ENCODE results near the gene AFDN. TPM values are rescaled to one million over a fixed set of nuclear protein-coding genes. Genes with fewer than 3 reads are reported as not detected.

Gene AFDN
- total RNA-seq, 1 donor from 2014 or later = 112 TPM

DNA sequence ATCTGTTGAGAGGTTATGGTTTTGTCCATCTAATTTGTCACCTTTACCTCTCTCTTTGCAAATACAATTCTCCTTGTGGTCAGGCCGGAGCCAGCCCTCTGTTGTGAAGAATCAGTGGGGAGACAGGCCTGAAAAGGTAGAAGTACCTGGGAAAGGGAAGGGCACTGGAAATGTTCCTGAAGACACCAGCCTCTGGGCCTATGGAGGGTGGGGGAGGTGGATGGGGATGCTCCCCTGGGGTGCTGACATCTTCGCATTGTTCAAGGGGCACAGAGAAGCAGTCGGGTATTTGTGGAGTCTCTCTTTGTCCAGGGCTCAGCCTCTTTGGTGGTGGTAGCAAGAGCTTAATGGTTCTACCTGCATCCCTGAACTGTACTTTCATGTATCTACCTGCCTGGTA lies 24.4 kb upstream of the AFDN start:
- no peak for DNase-seq (ENCODE audit: low read depth)
- Histone ChIP-seq H3K27me3 (ENCODE audit: control insufficient read depth, insufficient read depth, low read length) (peaks cover 2% of the 10 kb centered on the region), H3K36me3 (ENCODE audit: control insufficient read depth, insufficient read depth, low read length) (no peaks in the 10 kb centered on the region), H3K4me3 (ENCODE audit: low read depth, low read length) (no peak overlapping the region)
- TF ChIP-seq, protein P1, sequence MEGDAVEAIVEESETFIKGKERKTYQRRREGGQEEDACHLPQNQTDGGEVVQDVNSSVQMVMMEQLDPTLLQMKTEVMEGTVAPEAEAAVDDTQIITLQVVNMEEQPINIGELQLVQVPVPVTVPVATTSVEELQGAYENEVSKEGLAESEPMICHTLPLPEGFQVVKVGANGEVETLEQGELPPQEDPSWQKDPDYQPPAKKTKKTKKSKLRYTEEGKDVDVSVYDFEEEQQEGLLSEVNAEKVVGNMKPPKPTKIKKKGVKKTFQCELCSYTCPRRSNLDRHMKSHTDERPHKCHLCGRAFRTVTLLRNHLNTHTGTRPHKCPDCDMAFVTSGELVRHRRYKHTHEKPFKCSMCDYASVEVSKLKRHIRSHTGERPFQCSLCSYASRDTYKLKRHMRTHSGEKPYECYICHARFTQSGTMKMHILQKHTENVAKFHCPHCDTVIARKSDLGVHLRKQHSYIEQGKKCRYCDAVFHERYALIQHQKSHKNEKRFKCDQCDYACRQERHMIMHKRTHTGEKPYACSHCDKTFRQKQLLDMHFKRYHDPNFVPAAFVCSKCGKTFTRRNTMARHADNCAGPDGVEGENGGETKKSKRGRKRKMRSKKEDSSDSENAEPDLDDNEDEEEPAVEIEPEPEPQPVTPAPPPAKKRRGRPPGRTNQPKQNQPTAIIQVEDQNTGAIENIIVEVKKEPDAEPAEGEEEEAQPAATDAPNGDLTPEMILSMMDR (IDR thresholded peaks at IDR 0.05; ENCODE audit: insufficient read depth, low read length, poor library complexity, severe bottlenecking) = no peak

DNA sequence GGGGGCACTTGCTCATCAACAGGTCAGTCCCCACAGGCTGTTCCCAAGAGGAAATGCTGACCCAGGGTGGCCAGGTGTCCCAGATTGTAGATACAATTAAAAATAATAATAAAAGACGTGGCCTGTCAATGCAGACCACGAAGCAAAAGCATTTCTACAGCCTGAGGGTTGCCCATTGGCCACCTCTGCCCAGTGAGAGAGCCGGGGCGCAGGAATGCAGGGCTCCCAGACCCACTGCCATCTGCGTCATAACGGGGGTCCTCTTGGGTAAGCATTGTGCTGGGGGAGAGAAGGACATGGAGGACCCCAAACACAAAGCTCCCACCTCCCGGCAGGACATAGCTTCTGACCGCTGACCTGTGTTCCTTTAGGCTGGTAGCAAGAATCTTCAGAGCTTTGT lies 22.9 kb upstream of the AFDN start:
- no peaks in the 10 kb centered on the region for H3K27me3 ChIP-seq (ENCODE audit: control insufficient read depth, insufficient read depth, low read length)
- no peak for DNase-seq (ENCODE audit: low read depth)
- TF ChIP-seq, protein P1 (IDR thresholded peaks at IDR 0.05; ENCODE audit: insufficient read depth, low read length, poor library complexity, severe bottlenecking) = no peak
- no peaks in the 10 kb centered on the region for H3K36me3 ChIP-seq (ENCODE audit: control insufficient read depth, insufficient read depth, low read length)
- no peak overlapping the region for H3K4me3 ChIP-seq (ENCODE audit: low read depth, low read length)

DNA sequence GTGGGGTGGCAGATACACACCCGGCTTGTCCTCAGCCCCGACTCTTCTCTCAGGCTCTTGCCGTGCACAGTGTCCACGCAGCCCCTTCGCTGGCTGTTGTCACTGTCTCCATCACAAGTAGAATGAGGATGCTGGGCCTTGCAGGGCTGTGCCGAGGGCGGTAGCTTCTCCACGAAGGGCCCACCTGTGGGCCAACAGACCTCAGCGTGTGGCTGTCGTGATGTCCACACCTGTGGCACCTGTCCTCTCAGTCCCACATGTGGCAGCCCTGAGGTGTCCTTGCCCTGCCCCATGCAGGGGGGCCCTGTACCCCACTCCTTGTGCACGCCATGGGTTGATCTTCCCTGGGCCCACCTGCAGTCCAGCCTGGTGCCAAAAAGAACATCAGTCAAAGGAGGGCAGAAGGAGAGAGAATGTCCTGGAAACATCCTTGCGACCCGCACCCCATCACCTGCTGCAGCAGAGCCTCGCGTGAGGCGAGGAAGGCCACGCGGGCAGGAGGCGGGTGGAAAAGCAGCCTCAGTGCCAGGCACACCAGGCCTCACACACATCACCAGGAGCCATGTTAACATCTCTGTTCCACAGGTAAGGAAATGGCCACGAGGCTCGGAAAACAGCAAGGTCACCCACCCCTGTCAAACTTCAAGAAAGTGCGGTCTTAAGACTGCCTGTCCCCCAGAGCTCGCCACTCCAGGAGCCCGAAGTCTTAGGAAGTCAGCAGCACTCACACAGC lies 22.3 kb upstream of the AFDN start:
- Histone ChIP-seq H3K27me3 (ENCODE audit: control insufficient read depth, insufficient read depth, low read length) (no peaks in the 10 kb centered on the region), H3K36me3 (ENCODE audit: control insufficient read depth, insufficient read depth, low read length) (no peaks in the 10 kb centered on the region), H3K4me3 (ENCODE audit: low read depth, low read length) (no peak overlapping the region)
- TF ChIP-seq, protein P1 (IDR thresholded peaks at IDR 0.05; ENCODE audit: insufficient read depth, low read length, poor library complexity, severe bottlenecking) = no peak
- no peak for DNase-seq (ENCODE audit: low read depth)

DNA sequence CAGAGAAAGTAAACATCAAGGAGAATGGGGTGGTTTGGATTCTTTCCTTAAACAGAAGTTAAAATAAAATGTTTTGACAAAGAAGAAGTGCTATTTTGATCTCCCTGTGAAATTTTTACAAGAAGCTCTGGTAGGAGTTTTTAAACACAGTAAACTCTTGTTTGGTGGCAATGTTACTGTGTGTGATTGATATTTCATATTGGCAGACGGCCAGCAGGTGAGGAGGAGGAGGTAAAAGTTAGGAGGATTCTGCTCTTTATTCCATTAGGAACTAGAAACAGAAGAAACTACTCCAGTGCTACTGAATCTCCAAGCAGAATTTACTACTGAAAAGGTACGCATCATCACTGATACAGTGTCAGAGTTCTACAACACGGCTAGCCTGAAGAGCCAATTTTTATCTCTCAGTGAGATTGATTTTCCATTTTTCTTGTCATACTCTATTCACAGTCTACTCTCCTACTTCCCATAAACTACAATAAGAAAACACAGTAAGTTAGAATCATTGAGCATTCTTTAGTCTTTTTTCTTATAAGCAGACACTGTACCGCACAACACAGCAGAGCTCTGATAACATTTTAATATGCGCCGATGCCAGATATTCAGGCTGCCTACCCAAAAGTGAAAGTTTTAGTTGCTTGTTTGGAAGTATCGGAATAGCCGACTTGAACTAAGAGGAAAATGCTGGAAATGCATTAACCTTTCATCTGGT lies 21.2 kb upstream of the AFDN start:
- TF ChIP-seq, protein P1 (IDR thresholded peaks at IDR 0.05; ENCODE audit: insufficient read depth, low read length, poor library complexity, severe bottlenecking) = no peak
- DNase-seq (ENCODE audit: low read depth) = no peak
- Histone ChIP-seq H3K36me3 (ENCODE audit: control insufficient read depth, insufficient read depth, low read length) (no peaks in the 10 kb centered on the region), H3K27me3 (ENCODE audit: control insufficient read depth, insufficient read depth, low read length) (no peaks in the 10 kb centered on the region), H3K4me3 (ENCODE audit: low read depth, low read length) (no peak overlapping the region)

DNA sequence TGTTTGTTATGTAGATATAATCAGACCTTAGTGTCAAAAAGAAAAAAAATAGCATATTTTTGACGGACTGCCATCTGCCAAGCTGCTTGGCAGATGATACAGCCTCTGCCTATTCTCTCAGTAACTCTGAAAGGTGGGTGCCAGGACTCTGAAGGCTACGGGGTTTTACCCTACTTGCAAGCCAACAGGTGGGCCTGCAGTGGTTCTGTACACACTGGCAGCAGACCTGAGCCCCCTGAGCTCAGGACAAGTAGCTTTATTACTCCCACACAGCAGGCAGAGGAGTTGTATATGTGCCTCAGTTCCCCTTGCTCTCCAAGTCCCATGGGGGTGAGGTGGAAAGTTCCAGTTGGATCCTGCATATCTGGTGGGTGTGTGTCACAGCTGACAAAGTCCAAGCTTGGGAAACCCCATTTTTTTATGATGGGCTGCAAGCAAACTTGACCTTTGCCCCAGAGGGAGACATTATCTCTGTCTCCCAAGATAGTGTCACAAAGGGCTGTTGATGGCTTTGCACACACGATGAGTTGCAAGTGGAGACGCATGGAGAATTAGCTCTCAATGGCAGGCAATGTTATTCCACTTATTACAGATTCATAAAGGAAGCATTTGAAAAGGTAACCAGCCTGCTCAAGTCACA lies 20.5 kb upstream of the AFDN start:
- TF ChIP-seq, protein P1 (IDR thresholded peaks at IDR 0.05; ENCODE audit: insufficient read depth, low read length, poor library complexity, severe bottlenecking) = no peak
- H3K36me3 ChIP-seq (ENCODE audit: control insufficient read depth, insufficient read depth, low read length) = no peaks in the 10 kb centered on the region
- no peaks in the 10 kb centered on the region for H3K27me3 ChIP-seq (ENCODE audit: control insufficient read depth, insufficient read depth, low read length)
- no peak for DNase-seq (ENCODE audit: low read depth)
- H3K4me3 ChIP-seq (ENCODE audit: low read depth, low read length) = no peak overlapping the region
